C4-2B (cell line): ENCODE data around the gene TNS1.

Experiments
- ZFX ChIP-seq: fragments of 450-650 bp; IDR thresholded peaks from 2 replicates; pipeline ENCODE4 v1.6.1; 2017
- TF ChIP-seq, protein P1 (sequence below): fragments of 450-650 bp; conservative IDR thresholded peaks from 2 replicates; pipeline ENCODE4 v1.5.1; 2017; ENCODE audit warnings: mild to moderate bottlenecking

DNA sequence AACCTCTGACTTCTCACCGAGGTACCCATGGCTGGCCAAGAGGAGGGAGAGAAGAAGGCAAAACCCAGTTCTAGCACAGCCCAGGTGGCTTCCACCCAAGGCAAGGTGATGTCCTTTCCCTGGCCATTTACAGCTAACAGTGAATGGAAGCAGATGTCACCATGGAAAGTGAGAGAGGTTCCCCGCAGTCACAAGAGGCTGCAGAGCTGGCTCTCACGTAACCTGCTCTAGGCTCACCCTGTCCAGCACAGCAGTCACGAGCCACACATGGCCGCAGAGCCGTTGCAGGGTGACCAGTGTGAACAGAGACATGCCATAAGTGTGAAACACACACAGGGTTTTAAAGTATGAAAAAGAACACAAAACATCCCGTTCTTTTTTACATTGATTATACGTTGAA is 169.4 kb downstream of the TNS1 start:
- TF ChIP-seq, protein P1, sequence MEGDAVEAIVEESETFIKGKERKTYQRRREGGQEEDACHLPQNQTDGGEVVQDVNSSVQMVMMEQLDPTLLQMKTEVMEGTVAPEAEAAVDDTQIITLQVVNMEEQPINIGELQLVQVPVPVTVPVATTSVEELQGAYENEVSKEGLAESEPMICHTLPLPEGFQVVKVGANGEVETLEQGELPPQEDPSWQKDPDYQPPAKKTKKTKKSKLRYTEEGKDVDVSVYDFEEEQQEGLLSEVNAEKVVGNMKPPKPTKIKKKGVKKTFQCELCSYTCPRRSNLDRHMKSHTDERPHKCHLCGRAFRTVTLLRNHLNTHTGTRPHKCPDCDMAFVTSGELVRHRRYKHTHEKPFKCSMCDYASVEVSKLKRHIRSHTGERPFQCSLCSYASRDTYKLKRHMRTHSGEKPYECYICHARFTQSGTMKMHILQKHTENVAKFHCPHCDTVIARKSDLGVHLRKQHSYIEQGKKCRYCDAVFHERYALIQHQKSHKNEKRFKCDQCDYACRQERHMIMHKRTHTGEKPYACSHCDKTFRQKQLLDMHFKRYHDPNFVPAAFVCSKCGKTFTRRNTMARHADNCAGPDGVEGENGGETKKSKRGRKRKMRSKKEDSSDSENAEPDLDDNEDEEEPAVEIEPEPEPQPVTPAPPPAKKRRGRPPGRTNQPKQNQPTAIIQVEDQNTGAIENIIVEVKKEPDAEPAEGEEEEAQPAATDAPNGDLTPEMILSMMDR, result no peak
- TF ChIP-seq ZFX, result no peak
